ENCODE results near the gene PHLDB2. TPM values are rescaled to one million over a fixed set of nuclear protein-coding genes. Genes with fewer than 3 reads are reported as not detected.

PHLDB2 gene
- total RNA-seq, 4 donors from 2014 or later = 56.9 to 108 (median 68.7) TPM

GRCh38 chr3:111829023-111829422, 30.0 kb upstream of the PHLDB2 start:
- no peak overlapping the region for H3K27ac ChIP-seq
- TF ChIP-seq CTCF (IDR thresholded peaks at IDR 0.05) (no peak), POLR2A (IDR thresholded peaks at IDR 0.05) (no peak)
- H3K36me3 ChIP-seq = no peaks in the 10 kb centered on the region
- no peak for DNase-seq
- no peaks in the 10 kb centered on the region for H3K4me1 ChIP-seq
- H3K4me3 ChIP-seq = no peak overlapping the region
- H3K27me3 ChIP-seq = no peaks in the 10 kb centered on the region
- intact Hi-C loops (cut with DNase I; ENCODE audit: low total_unique reads) = no loop called here
- H3K9me3 ChIP-seq = no peaks in the 10 kb centered on the region

- no peak for TF ChIP-seq POLR2A (IDR thresholded peaks at IDR 0.05)
- no peak for TF ChIP-seq CTCF (IDR thresholded peaks at IDR 0.05)
- DNase-seq = no peak
- no peaks in the 10 kb centered on the region for H3K9me3 ChIP-seq
Measured at GRCh38 chr3:111831840-111832239, 27.2 kb upstream of the PHLDB2 start.

GRCh38 chr3:111837112-111837511, 22.0 kb upstream of the PHLDB2 start:
- intact Hi-C loops (cut with DNase I; ENCODE audit: low total_unique reads) = no loop called here
- no peaks in the 10 kb centered on the region for H3K36me3 ChIP-seq
- H3K27ac ChIP-seq = no peak overlapping the region
- no peak for DNase-seq
- H3K27me3 ChIP-seq = no peaks in the 10 kb centered on the region
- no peaks in the 10 kb centered on the region for H3K9me3 ChIP-seq
- H3K4me1 ChIP-seq = no peaks in the 10 kb centered on the region
- TF ChIP-seq POLR2A (IDR thresholded peaks at IDR 0.05) (no peak), CTCF (IDR thresholded peaks at IDR 0.05) (no peak)
- H3K4me3 ChIP-seq = no peak overlapping the region

More at GRCh38 chr3:111831840-111832239, 27.2 kb upstream of the PHLDB2 start:
- Histone ChIP-seq H3K27ac (no peak overlapping the region), H3K27me3 (no peaks in the 10 kb centered on the region), H3K36me3 (no peaks in the 10 kb centered on the region), H3K4me1 (no peaks in the 10 kb centered on the region), H3K4me3 (no peak overlapping the region)
- intact Hi-C loops (cut with DNase I; ENCODE audit: low total_unique reads) = no loop called here

- no peak for DNase-seq
- H3K4me1 ChIP-seq = no peaks in the 10 kb centered on the region
- no peaks in the 10 kb centered on the region for H3K36me3 ChIP-seq
- H3K27ac ChIP-seq = no peak overlapping the region
- H3K9me3 ChIP-seq = no peaks in the 10 kb centered on the region
- no peaks in the 10 kb centered on the region for H3K27me3 ChIP-seq
- H3K4me3 ChIP-seq = no peak overlapping the region
- intact Hi-C loops (cut with DNase I; ENCODE audit: low total_unique reads) = no loop called here
- TF ChIP-seq CTCF (IDR thresholded peaks at IDR 0.05) (no peak), POLR2A (IDR thresholded peaks at IDR 0.05) (no peak)
Measured at GRCh38 chr3:111838133-111838532, 20.9 kb upstream of the PHLDB2 start.

- H3K27ac ChIP-seq = no peak overlapping the region
- H3K36me3 ChIP-seq = no peaks in the 10 kb centered on the region
- no peaks in the 10 kb centered on the region for H3K9me3 ChIP-seq
- no peaks in the 10 kb centered on the region for H3K27me3 ChIP-seq
- no peak for DNase-seq
- H3K4me3 ChIP-seq = no peak overlapping the region
- no peaks in the 10 kb centered on the region for H3K4me1 ChIP-seq
- intact Hi-C loops (cut with DNase I; ENCODE audit: low total_unique reads) = no loop called here
- TF ChIP-seq CTCF (IDR thresholded peaks at IDR 0.05) (no peak), POLR2A (IDR thresholded peaks at IDR 0.05) (no peak)
Measured at GRCh38 chr3:111846039-111846438, 13.0 kb upstream of the PHLDB2 start.

Data from uterus (tissue), 4 donors.